Subcutaneous preadipocyte (primary cell): ENCODE data around the gene DCAF12L2. TPM values are rescaled to one million over a fixed set of nuclear protein-coding genes. Genes with fewer than 3 reads are reported as not detected.

Source experiments
- total RNA-seq: library from RNA; depleted of rRNA; stranded (reverse); fragments of >200 nt; gene quantifications from 2 replicates; pipeline ENCODE4 v1.2.3, GENCODE V29; 2012

The DCAF12L2 gene
- under 0.01 and 0.39 TPM in 2 replicates for total RNA-seq

GRCh38 chrX:126165721-126166461 is at the start of gene DCAF12L2:
Gene DCAF12L2 (minus strand): TSS chrX:126166289. CDS start chrX:126165924, 365 bp downstream.

